ENCODE results near the gene CPM. TPM values are rescaled to one million over a fixed set of nuclear protein-coding genes. Genes with fewer than 3 reads are reported as not detected.

Gene CPM
- total RNA-seq, 1 experiment from 2014 or later, result not detected

DNA sequence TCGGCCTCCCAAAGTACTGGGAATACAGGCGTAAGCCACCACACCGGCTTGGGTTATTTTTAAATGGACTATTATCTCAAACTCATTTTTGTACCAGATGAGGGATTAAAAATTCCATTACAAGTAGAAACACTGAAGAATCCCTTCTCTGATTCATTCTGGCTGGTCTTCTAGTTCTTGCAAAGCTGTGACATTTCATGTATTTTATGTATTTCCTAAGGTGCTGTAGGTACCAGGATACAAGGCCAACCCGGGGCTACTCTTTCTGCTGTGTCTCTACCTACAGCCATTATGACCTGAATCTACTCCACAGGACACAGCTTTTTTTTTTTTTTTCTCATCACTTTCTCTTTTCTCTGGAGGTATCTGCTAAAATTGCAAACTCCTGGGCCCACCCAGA, 24.9 kb downstream of the CPM start:
- DNase-seq (ENCODE audit: low read depth), result no peak

DNA sequence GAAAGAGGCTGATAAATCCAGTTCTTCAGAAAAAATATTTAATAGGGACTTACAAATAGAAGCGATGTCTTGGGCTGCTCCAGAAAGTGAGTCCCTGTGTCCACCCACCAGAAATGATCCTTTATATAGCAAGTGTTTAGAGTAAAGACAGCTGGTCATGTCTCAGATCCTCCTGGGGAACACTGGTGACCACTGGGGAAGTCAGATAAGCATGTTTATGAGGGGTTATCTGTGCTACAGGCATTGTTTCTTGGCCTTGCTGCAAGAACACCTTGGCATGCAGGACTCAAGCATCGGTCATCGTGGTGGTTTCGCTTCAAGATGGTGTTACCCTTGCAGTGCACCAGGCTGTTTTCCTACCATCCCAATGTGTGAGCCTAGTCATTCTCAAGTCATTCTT, 27.2 kb downstream of the CPM start:
- DNase-seq (ENCODE audit: low read depth), result no peak

DNA sequence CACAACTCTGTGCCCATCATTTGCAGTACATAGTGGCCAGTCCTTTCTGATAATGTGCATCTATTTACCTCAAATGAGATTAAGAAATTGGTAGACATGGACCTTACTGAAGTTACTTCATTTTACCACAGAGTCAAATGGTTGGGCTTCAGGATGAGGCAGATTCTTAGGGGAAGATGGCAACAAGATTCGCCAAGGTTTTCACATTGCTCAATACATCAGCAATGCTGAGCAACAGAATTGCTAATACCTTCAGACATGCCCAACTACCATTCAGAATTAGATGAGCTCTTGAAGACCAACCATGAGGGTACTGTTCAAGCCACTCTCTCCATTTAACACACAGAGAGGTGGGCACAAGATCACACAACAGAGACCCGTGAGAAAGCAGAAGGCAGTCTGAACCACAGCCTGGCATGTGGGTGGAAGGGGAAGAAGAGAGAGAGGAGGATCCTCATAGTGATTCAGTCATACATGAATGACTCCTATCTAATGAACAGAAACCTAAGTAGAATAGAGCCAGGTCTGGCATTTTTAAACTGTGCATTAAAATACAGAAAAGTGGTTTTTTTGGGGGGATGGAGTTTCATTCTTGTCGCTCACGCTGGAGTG, 28.5 kb downstream of the CPM start:
- no peak for DNase-seq (ENCODE audit: low read depth)

DNA sequence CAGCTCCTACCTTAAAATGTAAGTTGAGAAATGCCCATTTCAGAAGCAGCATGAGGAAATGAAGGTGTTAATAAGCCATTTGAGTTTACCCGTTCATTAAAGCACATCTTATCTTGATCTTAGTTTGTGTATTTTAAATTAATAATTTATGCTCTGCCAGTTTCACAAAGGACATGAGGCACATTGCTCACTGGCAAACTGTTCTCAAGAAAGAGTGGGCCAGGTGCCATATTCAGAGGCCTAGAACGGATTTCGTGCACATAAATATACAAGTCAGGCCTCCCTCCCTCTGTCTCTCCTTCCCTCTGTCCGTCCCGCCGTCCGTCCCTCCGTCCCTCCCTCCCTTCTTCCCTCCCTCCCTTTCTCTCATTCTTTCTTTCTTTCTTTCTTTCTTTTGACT, 29.5 kb downstream of the CPM start:
- DNase-seq (ENCODE audit: low read depth), result no peak

DNA sequence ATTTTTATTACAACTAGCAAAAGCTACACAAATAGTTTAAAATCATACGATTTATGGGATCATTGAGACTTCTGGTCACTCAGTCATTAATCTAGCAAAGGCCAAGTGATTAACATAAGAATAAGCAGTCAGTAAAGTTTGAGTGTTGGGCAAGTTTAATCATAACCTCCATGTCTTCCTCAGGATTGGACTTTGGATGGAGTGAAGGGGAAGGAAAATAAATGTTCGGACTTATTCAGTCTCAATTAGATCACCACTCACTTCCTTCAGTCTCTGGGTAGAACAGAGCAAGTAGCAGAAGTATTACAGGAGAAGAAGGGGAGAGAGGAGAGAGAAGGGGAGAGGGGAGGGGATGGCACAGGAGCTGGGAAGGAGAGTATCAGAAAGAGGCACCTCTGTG, 31.4 kb downstream of the CPM start:
- DNase-seq (ENCODE audit: low read depth), result no peak

DNA sequence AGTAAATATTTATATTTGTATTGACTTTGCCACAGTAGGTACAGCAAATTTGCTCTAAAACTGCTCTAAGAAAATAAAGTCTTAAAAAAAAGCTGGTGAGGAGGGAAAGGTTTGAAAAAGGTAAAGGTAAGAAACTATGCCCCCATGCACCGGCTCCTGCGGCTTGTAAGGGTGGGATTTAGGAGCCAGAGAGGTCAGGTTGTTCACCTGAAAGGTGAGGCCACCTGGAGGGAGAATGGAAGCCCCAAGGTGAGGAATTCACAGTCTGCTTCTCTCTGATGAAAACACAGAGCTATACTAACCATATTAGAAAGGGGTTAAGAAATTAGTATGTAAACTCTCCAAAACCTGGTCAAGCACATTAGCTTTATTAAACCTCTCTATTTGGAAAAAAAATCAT, 31.8 kb downstream of the CPM start:
- DNase-seq (ENCODE audit: low read depth), result no peak

DNA sequence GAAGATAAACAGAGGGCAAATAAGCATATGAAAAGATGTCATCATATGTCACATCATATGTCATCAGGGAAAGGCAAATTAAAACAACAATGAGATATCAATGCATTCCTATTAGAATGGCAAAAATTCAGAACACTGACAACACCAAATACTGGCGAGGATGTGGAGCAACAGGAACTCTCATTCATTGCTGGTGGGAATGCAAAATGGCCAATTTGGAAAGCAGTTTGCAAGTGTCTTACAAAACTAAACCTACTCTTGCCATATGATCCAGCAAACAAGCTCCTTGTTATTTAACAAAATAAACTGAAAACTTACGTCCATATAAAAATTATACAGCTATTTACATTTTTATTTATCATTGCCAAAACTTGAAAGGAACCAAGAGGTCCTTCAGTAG, 32.7 kb downstream of the CPM start:
- no peak for DNase-seq (ENCODE audit: low read depth)

DNA sequence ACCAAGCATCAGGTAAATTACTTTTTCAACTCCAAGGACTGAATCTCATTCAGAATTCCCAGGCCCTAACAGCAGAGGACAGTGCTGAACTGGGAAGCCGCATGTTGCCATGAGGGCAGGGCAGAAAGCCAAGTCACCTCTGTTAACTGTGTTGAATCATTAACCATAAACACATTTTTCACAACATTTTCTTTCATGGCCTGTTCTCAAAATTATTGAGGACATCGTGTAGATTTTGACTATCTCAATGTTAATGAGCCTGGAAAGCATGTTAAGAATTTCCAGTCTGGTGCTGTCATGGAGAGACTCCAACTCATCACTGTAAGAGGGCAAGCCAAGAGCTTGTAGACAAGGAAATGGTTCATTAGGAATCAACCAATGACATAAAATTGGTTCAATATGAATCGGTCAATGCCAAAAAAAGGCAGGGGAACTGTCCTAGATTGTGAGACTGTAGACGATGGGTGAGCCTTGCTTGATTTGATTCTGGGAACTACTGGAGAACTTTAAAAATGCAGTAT, 33.7 kb downstream of the CPM start:
- peak; percentile 33 for DNase-seq (ENCODE audit: low read depth)

DNA sequence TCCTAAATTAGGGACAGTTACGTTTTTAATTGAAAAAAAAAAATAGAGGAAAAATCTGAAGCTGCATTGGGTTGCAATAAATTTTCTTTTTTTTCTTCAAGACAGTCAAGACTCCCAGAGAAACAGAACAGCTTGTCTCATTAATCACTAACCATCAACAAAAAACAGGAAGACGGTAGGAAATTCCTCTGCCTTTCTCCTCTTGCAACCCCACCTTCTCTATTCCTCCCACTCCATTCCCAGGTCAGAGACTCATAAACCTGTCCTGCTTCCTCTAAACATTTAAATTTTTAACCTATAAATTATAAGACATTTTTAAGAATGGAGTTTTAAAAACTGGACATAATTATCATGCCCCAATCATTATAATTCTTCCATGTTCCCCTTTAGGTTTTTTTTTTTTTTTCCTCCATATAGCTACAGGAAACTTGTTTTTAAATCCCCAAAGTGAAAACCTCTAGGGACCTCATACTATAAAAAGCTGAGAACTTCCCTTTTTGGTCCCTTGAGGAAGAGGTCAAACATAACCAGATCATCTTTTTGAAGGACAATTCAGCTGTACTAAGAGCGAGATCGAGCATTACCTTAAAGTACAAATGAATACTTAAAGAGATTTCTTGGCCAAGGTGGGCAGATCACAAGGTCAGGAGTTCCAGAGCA, 36.0 kb downstream of the CPM start:
- no peak for DNase-seq (ENCODE audit: low read depth)

DNA sequence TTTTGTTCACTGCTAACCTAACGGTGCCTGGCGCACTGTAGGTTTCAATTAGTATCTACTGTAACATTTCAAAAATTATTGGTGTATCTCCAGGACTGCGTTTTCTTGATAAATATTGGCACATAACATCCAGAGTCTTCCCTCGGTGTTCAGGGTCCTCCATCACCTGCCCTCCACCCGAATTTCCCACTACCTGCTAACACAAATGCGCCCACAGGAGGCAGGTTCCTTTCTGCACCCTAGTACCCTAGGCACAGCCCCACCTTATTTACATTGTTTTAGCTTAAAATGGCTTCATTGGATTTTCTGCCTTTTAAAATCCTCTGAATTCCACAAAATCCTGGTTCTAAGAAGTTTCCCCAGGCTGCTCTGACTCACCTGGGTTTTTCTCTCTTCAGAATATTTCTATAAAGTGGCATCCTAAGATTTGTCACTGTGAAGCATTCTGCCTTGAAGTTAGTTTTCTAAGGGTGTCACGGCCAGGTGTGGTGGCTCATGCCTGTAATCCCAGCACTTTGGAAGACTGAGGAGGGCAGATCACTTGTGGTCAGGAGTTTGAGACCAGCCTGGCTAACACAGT, 38.6 kb downstream of the CPM start:
- no peak for DNase-seq (ENCODE audit: low read depth)

DNA sequence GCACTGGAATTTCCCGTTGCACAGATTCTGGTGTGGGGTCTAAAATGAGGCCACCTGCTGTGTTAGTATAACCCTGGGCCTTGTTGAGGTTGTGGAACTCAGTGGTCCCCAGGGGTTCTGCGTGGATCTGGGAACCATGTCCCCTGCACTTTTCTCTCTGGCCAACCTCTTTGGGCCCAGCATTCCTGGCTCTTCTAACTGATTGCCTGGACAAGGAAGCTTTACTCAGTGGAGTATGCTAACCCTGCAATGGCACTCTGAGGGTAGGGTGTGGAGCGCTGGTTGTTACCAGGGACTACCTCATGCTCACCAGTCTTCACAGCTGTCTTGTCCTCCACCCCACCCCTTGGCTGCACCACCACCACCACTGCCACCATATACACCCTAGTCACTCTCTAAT, 39.2 kb downstream of the CPM start:
- DNase-seq (ENCODE audit: low read depth), result no peak

DNA sequence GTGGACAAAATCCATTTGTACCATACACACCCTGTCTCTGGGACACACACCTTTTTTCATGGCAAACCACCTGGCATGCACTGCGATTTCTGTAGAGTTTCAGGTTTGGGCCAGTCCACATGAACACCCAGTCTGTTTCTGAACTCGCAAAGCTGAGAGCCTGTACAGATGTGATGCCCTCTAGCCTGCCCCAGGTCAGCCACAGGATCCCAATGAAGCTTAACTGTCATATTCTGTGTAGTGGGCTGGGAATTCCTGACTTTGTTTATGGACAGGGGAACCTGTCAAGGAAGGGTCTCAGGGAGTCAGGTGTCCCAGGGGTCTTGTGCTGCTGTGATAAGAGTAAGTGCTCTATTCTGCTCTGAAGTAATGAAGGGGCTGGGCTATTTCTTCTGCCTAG, 39.8 kb downstream of the CPM start:
- DNase-seq (ENCODE audit: low read depth), result no peak

DNA sequence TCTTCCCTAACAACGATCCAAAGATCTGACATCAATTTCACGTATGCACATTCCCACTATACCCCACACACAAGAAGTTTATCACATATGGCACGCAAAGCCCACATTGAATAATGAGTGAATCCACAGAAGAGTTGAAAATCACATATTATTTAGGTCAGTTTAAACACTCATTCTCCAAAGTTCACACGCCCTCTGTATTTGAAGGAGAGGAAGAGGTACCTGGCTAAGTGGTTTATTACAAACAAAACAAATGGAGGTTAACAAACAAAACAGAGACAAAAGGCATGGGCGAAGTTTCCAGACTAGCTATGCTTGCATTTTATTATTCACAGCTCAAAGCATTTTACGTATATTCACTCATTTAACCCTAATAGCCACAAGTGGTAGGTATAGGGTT, 41.8 kb downstream of the CPM start:
- DNase-seq (ENCODE audit: low read depth), result no peak

DNA sequence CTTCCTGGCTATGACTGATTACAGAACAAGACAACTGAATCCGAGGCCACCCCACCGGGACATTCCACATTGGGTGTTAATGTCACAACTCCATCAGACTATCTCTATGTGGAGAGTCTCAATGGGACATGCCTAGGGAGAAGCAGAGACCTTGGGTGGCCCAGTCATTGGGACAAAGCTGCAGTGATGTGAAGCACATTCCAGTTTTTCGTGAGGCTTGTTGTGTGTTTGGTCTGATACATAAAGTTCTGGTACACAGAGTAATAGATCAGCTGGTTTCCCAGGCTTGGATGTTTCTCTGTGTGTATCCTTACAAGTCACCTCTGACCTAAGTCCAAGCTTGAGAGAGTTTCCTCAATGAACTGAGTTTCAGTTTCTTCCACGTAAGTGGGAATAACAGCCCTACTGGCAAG, 42.3 kb downstream of the CPM start:
- no peak for DNase-seq (ENCODE audit: low read depth)

DNA sequence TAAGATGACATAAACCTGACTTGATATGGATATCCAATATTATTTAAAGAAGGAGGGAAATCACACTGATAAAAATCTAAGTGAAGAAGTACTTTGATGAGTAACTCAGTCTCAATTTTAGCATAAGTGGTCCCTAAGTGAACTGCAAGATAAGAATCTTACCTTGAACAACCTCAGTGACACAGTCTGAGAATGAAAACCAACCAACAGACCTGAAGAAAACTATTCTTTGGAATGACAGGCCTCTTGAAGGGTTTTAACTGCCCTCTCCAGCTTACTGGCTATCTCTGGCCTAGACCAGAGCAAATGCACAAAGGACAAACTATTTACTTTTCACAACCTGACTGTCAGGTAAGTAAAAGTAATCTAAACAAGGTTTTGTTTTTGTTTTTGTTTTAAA, 44.7 kb downstream of the CPM start:
- no peak for DNase-seq (ENCODE audit: low read depth)

DNA sequence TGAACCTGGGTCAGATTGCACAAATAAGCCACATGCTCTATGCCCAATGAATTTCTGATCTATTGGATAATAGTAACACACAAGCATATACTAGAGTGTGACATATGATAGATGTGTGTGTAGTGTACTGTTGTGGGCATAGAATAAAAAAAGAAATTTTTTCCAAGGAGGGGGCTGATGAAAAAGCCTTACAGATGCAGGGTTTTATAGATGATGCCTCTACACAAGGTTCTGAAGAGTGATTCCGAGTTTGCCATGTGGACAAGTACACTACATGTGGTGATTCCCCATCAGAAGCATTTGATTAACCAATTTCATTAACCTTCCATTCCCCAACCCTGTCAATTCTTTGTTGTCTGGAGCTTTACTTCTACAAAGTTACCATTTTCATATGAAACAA, 45.3 kb downstream of the CPM start:
- DNase-seq (ENCODE audit: low read depth), result no peak

DNA sequence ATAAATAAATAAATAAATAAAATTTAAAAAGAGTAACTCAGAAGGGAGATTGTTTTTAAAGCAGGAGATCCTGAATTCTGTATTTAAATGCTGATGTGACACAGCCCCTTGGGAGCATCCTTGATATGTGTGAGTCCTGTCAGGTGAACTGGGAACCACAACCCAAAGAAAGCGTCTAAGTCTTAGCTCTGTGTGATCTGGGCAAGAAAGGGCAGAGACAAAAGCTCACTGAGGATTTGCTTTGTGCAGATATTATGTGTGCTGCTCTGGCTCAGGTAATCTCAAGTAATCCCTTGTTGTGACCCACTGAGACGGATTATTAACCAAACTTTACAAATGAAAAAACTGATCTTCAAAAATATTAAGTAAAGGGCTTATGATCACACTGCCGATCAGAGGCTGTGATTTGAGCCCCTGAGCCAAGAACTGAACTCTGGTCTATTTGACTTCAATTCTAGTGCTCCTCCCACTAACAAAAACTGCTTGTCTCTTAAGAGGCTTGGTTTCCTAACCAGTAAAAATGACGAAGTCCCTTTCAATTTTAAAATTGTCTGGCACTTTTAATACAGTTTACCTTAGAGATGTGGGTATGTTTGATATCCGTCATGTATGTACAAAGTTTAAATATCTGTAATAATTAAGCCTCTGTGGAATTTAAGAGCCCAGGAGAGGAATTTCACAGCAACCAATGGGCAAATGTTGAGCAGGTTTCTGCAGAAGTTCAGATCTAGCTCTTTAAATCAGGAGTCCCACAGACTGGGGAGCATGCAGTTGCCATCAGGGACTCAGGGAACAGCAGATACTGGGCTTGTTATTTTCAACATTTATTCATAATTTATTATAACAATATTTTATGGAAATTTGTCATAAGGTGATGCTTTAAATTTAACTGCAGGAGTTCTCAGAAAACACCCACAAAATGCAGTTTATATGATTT, 46.1 kb downstream of the CPM start:
- no peak for DNase-seq (ENCODE audit: low read depth)

DNA sequence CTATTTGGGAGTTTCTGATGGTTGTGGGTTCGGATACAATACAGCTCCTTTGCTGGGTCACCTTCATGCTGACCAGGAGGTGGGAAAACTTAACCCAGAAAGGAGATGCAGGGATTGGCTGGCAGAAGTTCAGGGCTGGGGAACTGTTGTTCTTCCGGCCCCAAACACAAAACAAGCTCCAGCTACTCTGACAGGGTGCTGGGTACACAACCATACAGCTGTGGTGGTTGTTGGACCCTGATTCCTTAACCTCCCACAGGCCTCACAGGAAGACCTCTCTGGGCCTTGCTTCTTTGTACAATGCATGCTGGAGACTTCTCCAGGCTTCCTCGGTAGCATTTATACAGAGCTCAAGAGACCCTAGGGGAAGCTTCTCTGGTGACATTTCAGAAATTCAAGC, 47.6 kb downstream of the CPM start:
- DNase-seq (ENCODE audit: low read depth), result no peak

DNA sequence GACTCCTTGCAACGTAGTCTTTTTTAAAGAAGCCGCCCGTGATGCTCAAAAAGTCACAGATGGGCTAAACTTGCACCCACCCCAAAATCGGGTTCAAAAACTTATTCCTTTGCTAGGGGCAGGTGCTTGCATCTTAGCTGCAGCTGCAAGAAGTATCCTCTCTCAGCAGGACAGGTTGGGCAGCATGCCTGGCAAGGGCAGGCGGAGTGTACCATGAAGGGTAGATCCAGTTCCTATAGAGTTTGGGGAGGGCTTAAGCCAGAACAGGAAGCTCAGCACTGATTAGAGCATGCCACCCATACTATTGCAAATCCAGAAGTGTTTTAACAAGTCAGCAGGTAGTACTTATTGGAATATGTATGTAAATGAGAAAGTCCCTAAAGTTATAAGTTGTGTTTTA, 48.7 kb downstream of the CPM start:
- DNase-seq (ENCODE audit: low read depth), result no peak

DNA sequence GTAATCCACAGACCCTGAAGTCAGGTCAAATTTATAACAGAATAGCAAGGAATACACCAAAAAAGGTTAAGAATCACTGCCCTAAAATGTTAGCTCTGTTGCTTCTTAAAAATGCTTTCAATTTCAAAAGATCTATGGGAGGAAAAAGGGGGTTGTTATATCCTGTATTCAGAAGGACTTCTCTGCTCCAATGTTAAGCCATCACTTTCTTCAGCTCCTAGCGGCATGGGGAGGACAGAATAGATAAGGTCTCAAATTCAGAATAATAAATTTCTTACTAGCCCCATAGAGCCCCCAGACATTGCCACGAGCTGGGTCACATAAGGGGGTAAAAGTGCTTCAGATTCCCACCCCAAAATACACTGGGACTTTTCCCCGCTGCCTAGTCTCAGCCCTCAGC, 49.8 kb downstream of the CPM start:
- no peak for DNase-seq (ENCODE audit: low read depth)

DNA sequence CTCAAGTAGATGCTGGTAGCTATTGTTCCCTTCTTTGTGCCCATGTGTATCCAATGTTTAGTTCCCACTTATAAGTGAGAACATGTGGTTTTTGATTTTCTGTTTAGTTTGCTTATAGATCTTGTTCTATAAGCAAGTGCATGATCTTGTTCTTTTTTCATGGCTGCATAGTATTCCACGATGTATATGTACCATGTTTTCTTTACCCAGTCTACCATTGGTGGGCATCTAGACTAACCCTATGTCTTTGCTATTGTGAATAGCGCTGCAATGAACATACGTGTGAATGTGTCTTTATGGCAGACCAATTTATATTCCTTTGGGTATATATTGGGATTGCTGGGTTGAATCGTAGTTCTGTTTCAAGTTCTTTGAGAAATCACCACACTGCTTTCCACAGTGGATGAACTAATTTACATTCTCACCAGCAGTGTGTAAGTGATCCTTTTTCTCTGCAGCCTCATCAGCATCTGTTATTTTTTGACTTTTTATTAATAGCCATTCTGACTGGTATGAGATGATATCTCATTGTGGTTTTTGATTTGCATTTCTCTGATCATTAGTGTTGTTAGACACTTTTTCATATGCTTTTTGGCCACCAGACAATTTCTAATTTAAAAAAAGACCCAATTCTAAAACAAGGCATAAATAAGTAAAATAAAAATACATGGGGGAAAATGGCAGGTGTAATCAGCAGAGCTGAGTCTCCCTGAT, 50.6 kb downstream of the CPM start:
- DNase-seq (ENCODE audit: low read depth), result no peak
